PC-3 (cell line): ENCODE data around the gene RNF8. TPM values are rescaled to one million over a fixed set of nuclear protein-coding genes. Genes with fewer than 3 reads are reported as not detected.

Experiments
- ATAC-seq: fragments of 200-7000 bp; cut with Tn5 transposase; 2 replicates; pipeline ENCODE4 v1.9.1; 2020; ENCODE audit warnings: mild to moderate bottlenecking, moderate library complexity
- BruUV-seq: library from RNA; stranded (reverse); fragments of 400-500 nt; replicated peaks from 2 replicates; lab custom pipeline; 2021; lab: Mats Ljungman, UMichigan
- CTCF ChIA-PET: fragments of 300-600 bp; sonication (Branson Sonifier 250); formaldehyde crosslinking; loops from one replicate; lab custom pipeline; 2022; ENCODE audit warnings: antibody characterized with exemption; lab: Charles Lee
- POLR2A ChIA-PET: fragments of 300-600 bp; sonication (Branson Sonifier 250); formaldehyde crosslinking; loops from one replicate; lab custom pipeline; 2022; ENCODE audit warnings: antibody characterized with exemption; ENCODE audit not compliant: unreplicated experiment; lab: Charles Lee
- DNase-seq: peaks from one replicate; pipeline ENCODE4 v3.0.0-alpha.2; 2015
- H2AFZ ChIP-seq: fragments of 300-600 bp; sonication (generic); 2 replicates; pipeline ENCODE4 v1.6.0; 2016; ENCODE audit warnings: antibody characterized with exemption, low read length
- H3F3A ChIP-seq: fragments of 300-600 bp; sonication (generic); one replicate; pipeline ENCODE4 v1.6.0; 2017; ENCODE audit warnings: antibody characterized with exemption, low read length, control low read depth, mild to moderate bottlenecking; ENCODE audit not compliant: unreplicated experiment
- H3K27ac ChIP-seq: fragments of 300-600 bp; sonication (generic); 2 replicates; pipeline ENCODE4 v1.5.1; 2016; ENCODE audit warnings: mild to moderate bottlenecking, low read length
- H3K27me3 ChIP-seq: fragments of 300-600 bp; sonication (generic); 2 replicates; pipeline ENCODE4 v1.6.1; 2016; ENCODE audit warnings: low read length, mixed read lengths
- H3K36me3 ChIP-seq: fragments of 300-600 bp; sonication (generic); 2 replicates; pipeline ENCODE4 v1.6.1; 2016; ENCODE audit warnings: low read depth, mixed run types, low read length, mixed read lengths
- H3K4me1 ChIP-seq: fragments of 300-600 bp; sonication (generic); 2 replicates; pipeline ENCODE4 v1.5.1; 2016; ENCODE audit warnings: low read length; ENCODE audit not compliant: insufficient read depth
- H3K4me2 ChIP-seq: fragments of 300-600 bp; sonication (generic); 2 replicates; pipeline ENCODE4 v1.6.0; 2016; ENCODE audit warnings: low read length
- H3K4me3 ChIP-seq: fragments of 300-600 bp; sonication (generic); 2 replicates; pipeline ENCODE4 v1.5.1; 2016; ENCODE audit warnings: mild to moderate bottlenecking, low read length, mixed read lengths
- H3K79me2 ChIP-seq: fragments of 300-600 bp; sonication (generic); 2 replicates; pipeline ENCODE4 v1.6.1; 2017; ENCODE audit warnings: low read length, mixed read lengths
- H3K9ac ChIP-seq: fragments of 300-600 bp; sonication (generic); 2 replicates; pipeline ENCODE4 v1.6.0; 2016; ENCODE audit warnings: mild to moderate bottlenecking, low read length
- H3K9me2 ChIP-seq: fragments of 300-600 bp; sonication (generic); replicated peaks from 2 replicates; pipeline ENCODE4 v1.6.1; 2016; ENCODE audit warnings: mixed run types, low read length, mixed read lengths
- H3K9me3 ChIP-seq: fragments of 300-600 bp; sonication (generic); 2 replicates; pipeline ENCODE4 v1.6.1; 2016; ENCODE audit warnings: low read length, mixed read lengths
- H4K20me1 ChIP-seq: fragments of 300-600 bp; sonication (generic); 2 replicates; pipeline ENCODE4 v1.6.1; 2016; ENCODE audit warnings: low read length, mixed read lengths
- EZH2 ChIP-seq: fragments of 300-600 bp; sonication (generic); IDR thresholded peaks from one replicate; pipeline ENCODE4 v1.6.1; 2017; ENCODE audit warnings: antibody characterized with exemption, mild to moderate bottlenecking, low read length; ENCODE audit not compliant: unreplicated experiment
- EZH2phosphoT487 ChIP-seq: fragments of 300-600 bp; sonication (generic); IDR thresholded peaks from 2 replicates; pipeline ENCODE4 v1.6.1; 2018; ENCODE audit warnings: mild to moderate bottlenecking, antibody characterized with exemption, low read length, borderline replicate concordance
- intact Hi-C: fragments of 100-400 bp; cut with micrococcal nuclease; formaldehyde crosslinking; loops from 2 replicates; pipeline ENCODE4 v1.9.0; 2023
- total RNA-seq: library from RNA; depleted of rRNA; stranded (reverse); fragments of >200 nt; gene quantifications from 2 replicates; pipeline ENCODE4 v1.2.3, GENCODE V29; 2014
- TF ChIP-seq, protein P1 (sequence below): fragments of 300-600 bp; sonication (generic); conservative IDR thresholded peaks from 2 replicates; pipeline ENCODE4 v1.5.1; 2017; ENCODE audit warnings: antibody characterized with exemption, low read depth, mild to moderate bottlenecking, low read length

Gene RNF8
- total RNA-seq, 1 experiment from 2014 or later: 28.1 TPM

DNA sequence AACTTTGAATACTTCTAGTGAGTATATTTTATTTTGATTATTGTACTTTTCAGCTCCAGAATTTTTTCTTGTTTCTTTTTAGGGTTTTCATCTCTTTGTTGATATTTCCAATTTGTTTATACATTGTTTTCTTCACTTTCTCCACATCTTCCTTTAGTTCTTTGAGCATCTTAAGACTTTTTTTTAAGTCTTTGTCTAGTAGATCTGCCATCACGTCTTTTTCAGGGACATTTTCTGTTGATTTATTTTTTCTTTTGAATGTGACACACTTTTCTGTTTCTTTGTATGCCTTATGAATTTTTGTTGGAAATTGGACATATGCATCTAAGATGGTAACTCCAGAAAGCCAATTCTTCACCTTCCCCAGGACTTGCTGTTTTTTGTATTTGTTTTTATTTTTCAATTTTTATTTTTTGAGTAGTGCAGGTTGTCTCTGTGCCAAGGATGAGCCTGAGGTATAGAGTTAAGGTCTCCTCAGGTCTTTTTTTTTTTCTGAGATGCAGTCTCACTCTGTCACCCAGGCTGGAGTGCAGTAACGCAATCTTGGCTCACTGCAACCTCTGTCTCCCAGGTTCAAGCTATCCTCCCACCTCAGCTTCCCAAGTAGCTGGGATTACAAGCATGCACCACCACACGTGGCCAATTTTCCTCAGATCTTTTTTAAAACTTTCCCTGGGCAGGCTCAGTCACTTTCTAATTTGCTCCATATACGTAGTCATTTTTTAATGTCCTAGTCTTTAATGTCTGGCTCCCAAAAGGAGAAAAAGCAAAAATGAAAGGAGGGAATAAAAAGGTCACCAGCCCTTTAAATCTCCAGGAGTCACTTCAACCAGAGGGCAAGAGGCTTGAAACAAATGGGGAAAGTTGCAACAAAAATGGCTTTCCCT lies 72.5 kb downstream of the RNF8 start:
- ATAC-seq: no peak
- intact Hi-C loops: no loop called here

DNA sequence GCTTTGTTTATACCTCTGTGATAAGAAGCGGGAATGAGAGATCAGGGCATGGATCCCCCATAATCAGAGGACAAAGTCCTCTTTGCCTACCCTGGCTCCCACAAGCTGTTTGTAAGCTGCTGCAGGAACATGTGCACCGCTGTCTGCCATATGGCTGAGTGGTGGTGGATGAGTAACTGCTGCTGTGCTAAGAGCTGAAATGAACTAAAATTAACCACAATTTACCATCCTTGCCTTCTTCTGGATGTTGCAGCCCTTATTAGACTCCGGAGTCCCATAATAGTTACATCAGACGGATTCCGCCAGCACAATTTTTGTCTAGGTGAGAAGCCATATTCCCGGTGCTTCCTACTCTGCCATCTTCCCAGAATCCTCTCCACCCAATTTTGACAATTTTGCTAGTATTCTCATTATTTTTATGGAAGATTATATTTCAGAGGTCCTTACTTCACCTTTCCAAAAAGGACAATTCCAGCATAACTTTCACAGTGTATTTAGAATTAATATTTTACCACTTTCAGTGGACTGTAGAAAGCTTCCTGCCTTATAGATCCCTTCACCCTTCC lies 73.2 kb downstream of the RNF8 start:
- Histone ChIP-seq H3K9me2 (no peaks in the 10 kb centered on the region), H4K20me1 (no peaks in the 10 kb centered on the region), H2AFZ (peak overlapping the region; percentile 32; the same call in 1 of the 2 replicates), H3K27me3 (no peaks in the 10 kb centered on the region), H3F3A (no peaks in the 10 kb centered on the region), H3K4me1 (no peaks in the 10 kb centered on the region), H3K4me2 (no peak overlapping the region), H3K36me3 (no peaks in the 10 kb centered on the region), H3K79me2 (no peaks in the 10 kb centered on the region), H3K9me3 (no peaks in the 10 kb centered on the region), H3K4me3 (no peak overlapping the region), H3K9ac (no peak overlapping the region), H3K27ac (no peak overlapping the region)
- TF ChIP-seq, protein P1, sequence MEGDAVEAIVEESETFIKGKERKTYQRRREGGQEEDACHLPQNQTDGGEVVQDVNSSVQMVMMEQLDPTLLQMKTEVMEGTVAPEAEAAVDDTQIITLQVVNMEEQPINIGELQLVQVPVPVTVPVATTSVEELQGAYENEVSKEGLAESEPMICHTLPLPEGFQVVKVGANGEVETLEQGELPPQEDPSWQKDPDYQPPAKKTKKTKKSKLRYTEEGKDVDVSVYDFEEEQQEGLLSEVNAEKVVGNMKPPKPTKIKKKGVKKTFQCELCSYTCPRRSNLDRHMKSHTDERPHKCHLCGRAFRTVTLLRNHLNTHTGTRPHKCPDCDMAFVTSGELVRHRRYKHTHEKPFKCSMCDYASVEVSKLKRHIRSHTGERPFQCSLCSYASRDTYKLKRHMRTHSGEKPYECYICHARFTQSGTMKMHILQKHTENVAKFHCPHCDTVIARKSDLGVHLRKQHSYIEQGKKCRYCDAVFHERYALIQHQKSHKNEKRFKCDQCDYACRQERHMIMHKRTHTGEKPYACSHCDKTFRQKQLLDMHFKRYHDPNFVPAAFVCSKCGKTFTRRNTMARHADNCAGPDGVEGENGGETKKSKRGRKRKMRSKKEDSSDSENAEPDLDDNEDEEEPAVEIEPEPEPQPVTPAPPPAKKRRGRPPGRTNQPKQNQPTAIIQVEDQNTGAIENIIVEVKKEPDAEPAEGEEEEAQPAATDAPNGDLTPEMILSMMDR: no peak
- TF ChIP-seq EZH2 (no peak), EZH2phosphoT487 (no peak)
- ChIA-PET POLR2A (no interaction called here), CTCF (no interaction called here)
- ATAC-seq (no peak), DNase-seq (no peak)
- BruUV-seq: no TSS peak
- intact Hi-C loops: no loop called here

More for the DNA sequence above, 72.5 kb downstream of the RNF8 start:
- Histone ChIP-seq H4K20me1 (no peaks in the 10 kb centered on the region), H3K4me3 (no peak overlapping the region), H3K36me3 (no peaks in the 10 kb centered on the region), H3K9me3 (no peaks in the 10 kb centered on the region), H3K4me2 (no peak overlapping the region), H3K27me3 (no peaks in the 10 kb centered on the region), H3K79me2 (no peaks in the 10 kb centered on the region), H3F3A (no peaks in the 10 kb centered on the region), H3K9me2 (no peaks in the 10 kb centered on the region), H3K9ac (no peak overlapping the region), H3K4me1 (no peaks in the 10 kb centered on the region), H3K27ac (no peak overlapping the region), H2AFZ (peak overlapping the region; percentile 32; the same call in 1 of the 2 replicates)
- DNase-seq: no peak
- CTCF ChIA-PET: no interaction called here
- no peak for TF ChIP-seq EZH2
- BruUV-seq: no TSS peak
- POLR2A ChIA-PET: interaction anchor here (0.6 kb wide), 1 partner anchor 12 kb away, joined by 3 read pairs; no protein-coding TSS in a partner anchor

DNA sequence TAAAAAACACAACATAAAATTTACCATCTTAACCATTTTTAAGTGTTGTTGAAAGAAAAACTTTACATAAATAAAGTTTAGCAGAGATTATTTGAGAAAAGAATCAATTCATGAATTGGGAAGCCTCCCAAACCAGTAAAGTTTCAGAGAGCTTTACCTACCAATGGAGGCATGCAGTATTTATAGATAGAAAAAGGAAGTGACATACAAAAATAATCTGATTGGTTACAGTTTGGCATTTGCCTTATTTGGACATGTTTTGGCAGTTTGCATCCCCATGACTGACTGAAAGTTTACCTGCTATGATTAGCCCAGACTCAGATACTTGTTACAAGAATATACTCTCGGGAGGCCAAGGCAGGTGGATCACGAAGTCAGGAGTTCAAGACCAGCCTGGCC lies 75.6 kb downstream of the RNF8 start:
- BruUV-seq: no TSS peak
- peaks cover 12% of the 10 kb centered on the region; the same call in 1 of the 2 replicates for H3K4me1 ChIP-seq
- H3K9ac ChIP-seq: no peak overlapping the region
- no peak overlapping the region for H3K4me2 ChIP-seq
- H3K36me3 ChIP-seq: no peaks in the 10 kb centered on the region
- intact Hi-C loops: no loop called here
- DNase-seq: no peak
- H3K9me3 ChIP-seq: no peaks in the 10 kb centered on the region
- CTCF ChIA-PET: no interaction called here
- H3K27me3 ChIP-seq: no peaks in the 10 kb centered on the region
- ATAC-seq: no peak
- peaks cover 11% of the 10 kb centered on the region for H3K79me2 ChIP-seq
- H3F3A ChIP-seq: no peaks in the 10 kb centered on the region
- no peak for TF ChIP-seq EZH2phosphoT487
- H2AFZ ChIP-seq: no peak overlapping the region
- POLR2A ChIA-PET: no interaction called here
- no peak overlapping the region for H3K27ac ChIP-seq
- H3K9me2 ChIP-seq: no peaks in the 10 kb centered on the region
- H4K20me1 ChIP-seq: no peaks in the 10 kb centered on the region
- no peak overlapping the region for H3K4me3 ChIP-seq
